ENCODE results near the gene TBC1D3B.
"Not testable (repeated sequence)": the region's sequence is repeated elsewhere in the genome, so short reads cannot be mapped to it uniquely, and the experiment has no call there.

The TBC1D3B gene

GRCh38 chr17:36176536-36176935, at the start of gene TBC1D3B:
Gene TBC1D3B, minus strand, starts transcription at chr17:36176636. Its CDS starts 1,586 bp downstream, at chr17:36175050.
- not testable (repeated sequence) for H3K9me3 ChIP-seq (ENCODE audit: low read length); H2AFZ ChIP-seq (ENCODE audit: low read length); H3K9me2 ChIP-seq (ENCODE audit: low read depth, low read length)

GRCh38 chr17:36222967-36223366, 46.5 kb upstream of the TBC1D3B start:
- H3F3A ChIP-seq (ENCODE audit: insufficient read depth, low read length); H3K27me3 ChIP-seq (ENCODE audit: insufficient read depth, low read length); H3K27ac ChIP-seq (ENCODE audit: low read depth, low read length, poor library complexity, severe bottlenecking); H4K20me1 ChIP-seq (ENCODE audit: insufficient read depth, low read length); H2AFZ ChIP-seq (ENCODE audit: low read length); H3K9ac ChIP-seq (ENCODE audit: low read length); H3K36me3 ChIP-seq (ENCODE audit: insufficient read depth, low read length); H3K4me2 ChIP-seq (ENCODE audit: low read length); H3K9me2 ChIP-seq (ENCODE audit: low read depth, low read length); H3K9me3 ChIP-seq (ENCODE audit: low read length); H3K79me2 ChIP-seq (ENCODE audit: insufficient read depth, low read length); H3K4me1 ChIP-seq (ENCODE audit: insufficient read depth, low read length, severe bottlenecking); H3K4me3 ChIP-seq (ENCODE audit: low read depth, low read length, poor library complexity, severe bottlenecking): not testable (repeated sequence)

More at GRCh38 chr17:36176536-36176935, at the start of gene TBC1D3B:
- not testable (repeated sequence) for H3K4me2 ChIP-seq (ENCODE audit: low read length); H3K36me3 ChIP-seq (ENCODE audit: insufficient read depth, low read length); H4K20me1 ChIP-seq (ENCODE audit: insufficient read depth, low read length); H3K79me2 ChIP-seq (ENCODE audit: insufficient read depth, low read length); H3F3A ChIP-seq (ENCODE audit: insufficient read depth, low read length); H3K4me3 ChIP-seq (ENCODE audit: low read depth, low read length, poor library complexity, severe bottlenecking); H3K4me1 ChIP-seq (ENCODE audit: insufficient read depth, low read length, severe bottlenecking); H3K27me3 ChIP-seq (ENCODE audit: insufficient read depth, low read length); H3K27ac ChIP-seq (ENCODE audit: low read depth, low read length, poor library complexity, severe bottlenecking); H3K9ac ChIP-seq (ENCODE audit: low read length)

GRCh38 chr17:36221581-36222100, 45.2 kb upstream of the TBC1D3B start:
- H3K4me2 ChIP-seq (ENCODE audit: low read length); H3K27ac ChIP-seq (ENCODE audit: low read depth, low read length, poor library complexity, severe bottlenecking); H3F3A ChIP-seq (ENCODE audit: insufficient read depth, low read length): not testable (repeated sequence)

GRCh38 chr17:36220737-36221580, 44.5 kb upstream of the TBC1D3B start:
- not testable (repeated sequence) for H3K27ac ChIP-seq (ENCODE audit: low read depth, low read length, poor library complexity, severe bottlenecking); H3K4me2 ChIP-seq (ENCODE audit: low read length)

More at GRCh38 chr17:36221581-36222100, 45.2 kb upstream of the TBC1D3B start:
- H4K20me1 ChIP-seq (ENCODE audit: insufficient read depth, low read length); H3K4me3 ChIP-seq (ENCODE audit: low read depth, low read length, poor library complexity, severe bottlenecking); H3K36me3 ChIP-seq (ENCODE audit: insufficient read depth, low read length); H3K4me1 ChIP-seq (ENCODE audit: insufficient read depth, low read length, severe bottlenecking); H3K27me3 ChIP-seq (ENCODE audit: insufficient read depth, low read length); H3K9me2 ChIP-seq (ENCODE audit: low read depth, low read length); H3K9ac ChIP-seq (ENCODE audit: low read length); H3K79me2 ChIP-seq (ENCODE audit: insufficient read depth, low read length); H2AFZ ChIP-seq (ENCODE audit: low read length); H3K9me3 ChIP-seq (ENCODE audit: low read length): not testable (repeated sequence)

DNA sequence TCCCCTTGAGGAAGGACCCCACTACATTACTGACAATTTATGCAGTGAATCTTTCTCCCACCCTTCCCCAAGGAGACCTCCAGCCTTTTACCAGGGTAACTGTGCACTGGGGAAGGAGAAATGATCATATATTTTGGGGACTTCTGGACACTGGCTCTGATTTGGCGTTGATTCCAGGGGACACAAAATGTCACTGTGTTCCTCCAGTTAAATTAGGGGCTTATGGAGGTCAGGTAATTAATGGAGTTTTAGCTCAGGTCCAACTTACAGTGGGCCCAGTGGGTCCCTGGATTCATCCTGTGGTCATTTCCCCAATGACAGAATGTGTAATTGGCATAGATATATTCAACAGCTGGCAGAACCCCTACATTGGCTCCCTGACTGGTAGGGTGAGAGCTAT, 43.1 kb upstream of the TBC1D3B start:
- H4K20me1 ChIP-seq (ENCODE audit: insufficient read depth, low read length); H3F3A ChIP-seq (ENCODE audit: insufficient read depth, low read length); H2AFZ ChIP-seq (ENCODE audit: low read length); H3K4me3 ChIP-seq (ENCODE audit: low read depth, low read length, poor library complexity, severe bottlenecking); H3K9ac ChIP-seq (ENCODE audit: low read length); H3K36me3 ChIP-seq (ENCODE audit: insufficient read depth, low read length); H3K79me2 ChIP-seq (ENCODE audit: insufficient read depth, low read length); H3K9me3 ChIP-seq (ENCODE audit: low read length); H3K4me1 ChIP-seq (ENCODE audit: insufficient read depth, low read length, severe bottlenecking); H3K27me3 ChIP-seq (ENCODE audit: insufficient read depth, low read length); H3K4me2 ChIP-seq (ENCODE audit: low read length); H3K9me2 ChIP-seq (ENCODE audit: low read depth, low read length); H3K27ac ChIP-seq (ENCODE audit: low read depth, low read length, poor library complexity, severe bottlenecking): not testable (repeated sequence)

More at GRCh38 chr17:36220737-36221580, 44.5 kb upstream of the TBC1D3B start:
- not testable (repeated sequence) for H3K9me2 ChIP-seq (ENCODE audit: low read depth, low read length); H3K36me3 ChIP-seq (ENCODE audit: insufficient read depth, low read length); H3K4me1 ChIP-seq (ENCODE audit: insufficient read depth, low read length, severe bottlenecking); H3K79me2 ChIP-seq (ENCODE audit: insufficient read depth, low read length); H3F3A ChIP-seq (ENCODE audit: insufficient read depth, low read length); H3K27me3 ChIP-seq (ENCODE audit: insufficient read depth, low read length); H2AFZ ChIP-seq (ENCODE audit: low read length); H3K9me3 ChIP-seq (ENCODE audit: low read length); H3K9ac ChIP-seq (ENCODE audit: low read length); H4K20me1 ChIP-seq (ENCODE audit: insufficient read depth, low read length); H3K4me3 ChIP-seq (ENCODE audit: low read depth, low read length, poor library complexity, severe bottlenecking)

GRCh38 chr17:36215406-36216308, 39.2 kb upstream of the TBC1D3B start:
- not testable (repeated sequence) for H3K27me3 ChIP-seq (ENCODE audit: insufficient read depth, low read length); H2AFZ ChIP-seq (ENCODE audit: low read length); H3K9me3 ChIP-seq (ENCODE audit: low read length); H3K4me2 ChIP-seq (ENCODE audit: low read length); H3K9me2 ChIP-seq (ENCODE audit: low read depth, low read length); H4K20me1 ChIP-seq (ENCODE audit: insufficient read depth, low read length); H3K4me3 ChIP-seq (ENCODE audit: low read depth, low read length, poor library complexity, severe bottlenecking); H3K79me2 ChIP-seq (ENCODE audit: insufficient read depth, low read length); H3K36me3 ChIP-seq (ENCODE audit: insufficient read depth, low read length); H3K27ac ChIP-seq (ENCODE audit: low read depth, low read length, poor library complexity, severe bottlenecking); H3K9ac ChIP-seq (ENCODE audit: low read length); H3F3A ChIP-seq (ENCODE audit: insufficient read depth, low read length)
- H3K4me1 ChIP-seq (ENCODE audit: insufficient read depth, low read length, severe bottlenecking): peaks cover 10% of the 10 kb centered on the region

All from OCI-LY1 (cell line).